OCI-LY1 (cell line): Measurements from ENCODE around the gene LAPTM5.
A peak's percentile ranks its signal among the peaks of the same experiment; 100 is the strongest.

ENCODE experiments used
- H2AFZ ChIP-seq: fragments of 200-600 bp; sonication (generic), shearing (Covaris generic); 2 replicates; pipeline ENCODE4 v1.6.0; 2014; ENCODE audit warnings: antibody characterized with exemption, mild to moderate bottlenecking, low read length
- H3F3A ChIP-seq: fragments of 200-600 bp; sonication (generic), shearing (Covaris generic); 2 replicates; pipeline ENCODE4 v1.6.0; 2014; ENCODE audit warnings: mild to moderate bottlenecking, antibody characterized with exemption, low read length, moderate library complexity; ENCODE audit not compliant: insufficient read depth
- H3K27ac ChIP-seq: fragments of 200-600 bp; sonication (generic); 2 replicates; pipeline ENCODE4 v1.5.1; 2014; ENCODE audit warnings: low read length, mixed run types, mild to moderate bottlenecking, low read depth; ENCODE audit not compliant: poor library complexity, severe bottlenecking
- H3K27me3 ChIP-seq: fragments of 200-600 bp; sonication (generic); 2 replicates; pipeline ENCODE4 v1.6.0; 2014; ENCODE audit warnings: antibody characterized with exemption, mild to moderate bottlenecking, low read length, moderate library complexity; ENCODE audit not compliant: insufficient read depth
- H3K36me3 ChIP-seq: fragments of 200-600 bp; sonication (generic); 2 replicates; pipeline ENCODE4 v1.6.1; 2014; ENCODE audit warnings: mild to moderate bottlenecking, antibody characterized with exemption, low read length, moderate library complexity, mixed read lengths; ENCODE audit not compliant: insufficient read depth
- H3K4me1 ChIP-seq: fragments of 200-600 bp; sonication (generic); 2 replicates; pipeline ENCODE4 v1.5.1; 2014; ENCODE audit warnings: mild to moderate bottlenecking, low read length, moderate library complexity; ENCODE audit not compliant: insufficient read depth, severe bottlenecking
- H3K4me2 ChIP-seq: fragments of 200-600 bp; sonication (generic), shearing (Covaris generic); 2 replicates; pipeline ENCODE4 v1.6.1; 2014; ENCODE audit warnings: low read length
- H3K4me3 ChIP-seq: fragments of 200-600 bp; sonication (generic); 2 replicates; pipeline ENCODE4 v1.5.1; 2014; ENCODE audit warnings: low read length, low read depth, mild to moderate bottlenecking, mixed read lengths; ENCODE audit not compliant: poor library complexity, severe bottlenecking
- H3K79me2 ChIP-seq: fragments of 200-600 bp; shearing (Covaris generic); 2 replicates; pipeline ENCODE4 v1.6.1; 2016; ENCODE audit warnings: mixed run types, low read length, mixed read lengths; ENCODE audit not compliant: insufficient read depth
- H3K9ac ChIP-seq: fragments of 200-600 bp; sonication (generic), shearing (Covaris generic); 2 replicates; pipeline ENCODE4 v1.6.1; 2014; ENCODE audit warnings: mild to moderate bottlenecking, low read length, mixed read lengths
- H3K9me2 ChIP-seq: fragments of 200-600 bp; sonication (generic), shearing (Covaris generic); 2 replicates; pipeline ENCODE4 v1.6.1; 2014; ENCODE audit warnings: low read depth, mild to moderate bottlenecking, low read length, mixed read lengths
- H3K9me3 ChIP-seq: fragments of 200-600 bp; shearing (Covaris generic); 2 replicates; pipeline ENCODE4 v1.6.1; 2014; ENCODE audit warnings: low read length, mixed read lengths
- H4K20me1 ChIP-seq: fragments of 200-600 bp; sonication (generic), shearing (Covaris generic); 2 replicates; pipeline ENCODE4 v1.6.0; 2016; ENCODE audit warnings: mild to moderate bottlenecking, low read length; ENCODE audit not compliant: insufficient read depth
- CTCF ChIP-seq: fragments of 200-600 bp; sonication (generic), shearing (Covaris generic); IDR thresholded peaks from 2 replicates; pipeline ENCODE4 v1.5.1; 2017; ENCODE audit warnings: mild to moderate bottlenecking, antibody characterized with exemption, low read length, moderate library complexity, mixed read lengths
- EZH2 ChIP-seq: fragments of 200-600 bp; sonication (generic), shearing (Covaris generic); IDR thresholded peaks from 2 replicates; pipeline ENCODE4 v1.8.0; 2017; ENCODE audit warnings: borderline replicate concordance, mixed run types, mild to moderate bottlenecking, antibody characterized with exemption, low read length, moderate library complexity, mixed read lengths

The LAPTM5 gene

GRCh38 chr1:30721341-30721793 lies 36.2 kb downstream of the LAPTM5 start:
- H3K36me3 ChIP-seq = no peaks in the 10 kb centered on the region
- no peak overlapping the region for H3K4me2 ChIP-seq
- no peak overlapping the region for H2AFZ ChIP-seq
- no peaks in the 10 kb centered on the region for H3K27me3 ChIP-seq
- H3F3A ChIP-seq = no peaks in the 10 kb centered on the region
- H3K4me3 ChIP-seq = no peak overlapping the region
- no peak overlapping the region for H3K27ac ChIP-seq
- H4K20me1 ChIP-seq = no peaks in the 10 kb centered on the region
- no peaks in the 10 kb centered on the region for H3K9me3 ChIP-seq
- no peaks in the 10 kb centered on the region for H3K9me2 ChIP-seq
- TF ChIP-seq CTCF (no peak), EZH2 (no peak)
- peaks cover 5% of the 10 kb centered on the region for H3K4me1 ChIP-seq
- H3K79me2 ChIP-seq = no peaks in the 10 kb centered on the region
- no peak overlapping the region for H3K9ac ChIP-seq

- no peaks in the 10 kb centered on the region for H3K9me2 ChIP-seq
- no peak overlapping the region for H3K27ac ChIP-seq
- H3K9ac ChIP-seq = no peak overlapping the region
- H3K79me2 ChIP-seq = no peaks in the 10 kb centered on the region
- no peaks in the 10 kb centered on the region for H3K36me3 ChIP-seq
- no peak overlapping the region for H3K4me3 ChIP-seq
- H3F3A ChIP-seq = no peaks in the 10 kb centered on the region
- no peak overlapping the region for H3K4me2 ChIP-seq
- H4K20me1 ChIP-seq = no peaks in the 10 kb centered on the region
- H2AFZ ChIP-seq = no peak overlapping the region
- TF ChIP-seq EZH2 = no peak
- TF ChIP-seq CTCF = no peak
- H3K4me1 ChIP-seq = peaks cover 5% of the 10 kb centered on the region
- H3K9me3 ChIP-seq = peaks cover 2% of the 10 kb centered on the region; the same call in 1 of the 2 replicates
- H3K27me3 ChIP-seq = no peaks in the 10 kb centered on the region
These were observed 37.0 kb downstream of the LAPTM5 start for GRCh38 chr1:30720271-30721223.

- Histone ChIP-seq H3K9me3 (peaks cover 4% of the 10 kb centered on the region; the same call in 1 of the 2 replicates), H2AFZ (no peak overlapping the region), H3F3A (no peaks in the 10 kb centered on the region), H3K4me2 (peak overlapping the region; percentile 74), H3K36me3 (no peaks in the 10 kb centered on the region), H3K4me1 (peaks cover 5% of the 10 kb centered on the region), H4K20me1 (no peaks in the 10 kb centered on the region), H3K79me2 (no peaks in the 10 kb centered on the region), H3K9ac (no peak overlapping the region), H3K27me3 (no peaks in the 10 kb centered on the region), H3K27ac (no peak overlapping the region), H3K9me2 (no peaks in the 10 kb centered on the region), H3K4me3 (peak overlapping the region; percentile 61)
- TF ChIP-seq CTCF = no peak; the same call in 1 of the 2 replicates
- no peak for TF ChIP-seq EZH2
These were observed 37.9 kb downstream of the LAPTM5 start for GRCh38 chr1:30719406-30720270.
